ENCODE results near the gene ASAP3. TPM values are rescaled to one million over a fixed set of nuclear protein-coding genes. Genes with fewer than 3 reads are reported as not detected.

Gene ASAP3
- total RNA-seq, 1 donor from 2014 or later: 45.9 TPM

DNA sequence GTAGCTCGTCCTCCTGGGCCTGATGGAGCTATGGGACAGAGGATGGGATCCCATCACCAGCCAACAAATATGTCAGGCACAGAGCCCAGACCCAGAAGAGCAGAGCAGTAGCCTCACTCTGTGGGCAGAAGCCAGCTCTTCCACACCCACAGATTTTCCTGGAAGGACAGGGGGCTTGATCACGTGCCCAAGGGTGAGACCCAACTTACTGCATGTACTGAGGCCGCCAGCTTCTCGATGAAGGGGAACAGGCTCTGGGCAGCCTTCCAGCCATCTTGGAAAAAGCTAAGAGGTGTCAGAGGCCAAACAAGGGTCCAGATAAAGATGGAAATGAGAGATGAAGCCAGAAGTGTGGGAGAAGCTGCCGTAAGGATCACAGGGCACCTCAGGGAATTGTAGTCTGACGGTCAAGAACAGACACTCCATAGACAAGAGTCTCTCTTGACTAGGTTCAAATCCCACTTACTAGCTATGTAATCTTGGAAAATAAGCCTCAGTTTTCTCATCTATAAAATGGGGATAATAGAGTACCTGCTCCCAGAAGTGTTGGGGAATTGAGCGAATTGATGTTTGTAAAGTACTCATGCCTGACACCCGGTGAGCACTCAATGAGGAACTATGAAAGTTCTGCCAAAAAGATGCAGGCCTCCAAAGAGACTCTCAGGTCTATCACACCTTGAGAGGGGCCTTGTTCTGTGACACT, 42.4 kb downstream of the ASAP3 start:
- H3K27me3 ChIP-seq (ENCODE audit: control insufficient read depth in 3 of 3, insufficient read depth in 3 of 3, low read length in 3 of 3): no peaks in the 10 kb centered on the region
- H3K9me3 ChIP-seq (ENCODE audit: control insufficient read depth in 3 of 3, low read length in 3 of 3): no peaks in the 10 kb centered on the region
- no peak overlapping the region for H3K27ac ChIP-seq (ENCODE audit: low read depth, low read length)
- no peak overlapping the region for H3K9ac ChIP-seq (ENCODE audit: low read depth in 1 of 3, low read length in 3 of 3)
- H3K4me1 ChIP-seq (ENCODE audit: control insufficient read depth in 3 of 3, insufficient read depth in 3 of 3, low read length in 3 of 3): peaks cover 0 to 4% (median 0%) of the 10 kb centered on the region in 3 donors
- peaks cover 31 to 34% (median 32%) of the 10 kb centered on the region in 3 donors for H3K36me3 ChIP-seq (ENCODE audit: control insufficient read depth in 3 of 3, insufficient read depth in 3 of 3, low read length in 3 of 3)
- no peak overlapping the region for H3K4me3 ChIP-seq (ENCODE audit: low read length in 3 of 3)

DNA sequence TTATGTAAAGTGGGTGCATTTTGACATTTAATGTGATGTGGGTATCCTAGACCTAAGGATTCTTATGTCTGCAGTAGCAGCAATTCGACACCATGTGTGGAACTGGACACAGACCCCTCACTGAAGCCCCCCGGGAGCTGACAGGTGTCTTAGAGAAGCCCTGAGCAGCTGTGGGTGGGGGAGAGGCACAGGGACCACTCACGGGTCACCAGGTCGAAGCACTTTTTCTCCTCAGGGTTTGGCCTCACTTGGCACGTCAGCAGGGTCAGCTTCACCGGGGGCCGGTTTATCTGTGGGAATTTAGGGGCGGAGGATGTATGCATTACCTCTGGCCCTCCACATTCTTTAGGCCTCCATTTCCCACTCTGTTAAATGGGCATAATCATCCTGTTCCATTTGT, 45.4 kb downstream of the ASAP3 start:
- H3K27ac ChIP-seq (ENCODE audit: low read depth, low read length): no peak overlapping the region
- peaks cover 3 to 4% (median 3%) of the 10 kb centered on the region in 3 donors for H3K4me1 ChIP-seq (ENCODE audit: control insufficient read depth in 3 of 3, insufficient read depth in 3 of 3, low read length in 3 of 3)
- H3K9me3 ChIP-seq (ENCODE audit: control insufficient read depth in 3 of 3, low read length in 3 of 3): no peaks in the 10 kb centered on the region
- no peaks in the 10 kb centered on the region for H3K27me3 ChIP-seq (ENCODE audit: control insufficient read depth in 3 of 3, insufficient read depth in 3 of 3, low read length in 3 of 3)
- H3K4me3 ChIP-seq (ENCODE audit: low read length in 3 of 3): no peak overlapping the region
- H3K9ac ChIP-seq (ENCODE audit: low read depth in 1 of 3, low read length in 3 of 3): no peak overlapping the region
- H3K36me3 ChIP-seq (ENCODE audit: control insufficient read depth in 3 of 3, insufficient read depth in 3 of 3, low read length in 3 of 3): peaks cover 43 to 53% (median 52%) of the 10 kb centered on the region in 3 donors

DNA sequence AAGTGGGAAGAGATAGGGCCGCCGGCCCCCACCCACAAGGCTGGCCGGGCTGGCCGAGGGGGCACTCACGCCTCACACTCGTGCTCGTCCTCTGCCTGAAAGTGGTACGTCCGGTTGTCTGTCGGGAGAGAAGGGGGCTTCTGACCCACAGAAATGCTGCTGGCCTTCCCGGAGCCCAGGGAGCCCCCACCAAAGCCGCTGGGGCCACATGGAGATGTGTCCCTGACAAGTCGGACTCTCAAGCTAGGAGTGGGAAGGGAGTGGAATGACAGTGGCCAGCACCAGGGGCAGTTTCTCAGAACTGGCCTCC, 46.7 kb downstream of the ASAP3 start:
- Histone ChIP-seq H3K9me3 (ENCODE audit: control insufficient read depth in 3 of 3, low read length in 3 of 3) (no peaks in the 10 kb centered on the region), H3K27me3 (ENCODE audit: control insufficient read depth in 3 of 3, insufficient read depth in 3 of 3, low read length in 3 of 3) (no peaks in the 10 kb centered on the region), H3K4me1 (ENCODE audit: control insufficient read depth in 3 of 3, insufficient read depth in 3 of 3, low read length in 3 of 3) (peaks cover 0 to 3% (median 3%) of the 10 kb centered on the region in 3 donors), H3K4me3 (ENCODE audit: low read length in 3 of 3) (no peak overlapping the region), H3K27ac (ENCODE audit: low read depth, low read length) (no peak overlapping the region), H3K36me3 (ENCODE audit: control insufficient read depth in 3 of 3, insufficient read depth in 3 of 3, low read length in 3 of 3) (peaks cover 50 to 66% (median 64%) of the 10 kb centered on the region in 3 donors), H3K9ac (ENCODE audit: low read depth in 1 of 3, low read length in 3 of 3) (no peak overlapping the region)

DNA sequence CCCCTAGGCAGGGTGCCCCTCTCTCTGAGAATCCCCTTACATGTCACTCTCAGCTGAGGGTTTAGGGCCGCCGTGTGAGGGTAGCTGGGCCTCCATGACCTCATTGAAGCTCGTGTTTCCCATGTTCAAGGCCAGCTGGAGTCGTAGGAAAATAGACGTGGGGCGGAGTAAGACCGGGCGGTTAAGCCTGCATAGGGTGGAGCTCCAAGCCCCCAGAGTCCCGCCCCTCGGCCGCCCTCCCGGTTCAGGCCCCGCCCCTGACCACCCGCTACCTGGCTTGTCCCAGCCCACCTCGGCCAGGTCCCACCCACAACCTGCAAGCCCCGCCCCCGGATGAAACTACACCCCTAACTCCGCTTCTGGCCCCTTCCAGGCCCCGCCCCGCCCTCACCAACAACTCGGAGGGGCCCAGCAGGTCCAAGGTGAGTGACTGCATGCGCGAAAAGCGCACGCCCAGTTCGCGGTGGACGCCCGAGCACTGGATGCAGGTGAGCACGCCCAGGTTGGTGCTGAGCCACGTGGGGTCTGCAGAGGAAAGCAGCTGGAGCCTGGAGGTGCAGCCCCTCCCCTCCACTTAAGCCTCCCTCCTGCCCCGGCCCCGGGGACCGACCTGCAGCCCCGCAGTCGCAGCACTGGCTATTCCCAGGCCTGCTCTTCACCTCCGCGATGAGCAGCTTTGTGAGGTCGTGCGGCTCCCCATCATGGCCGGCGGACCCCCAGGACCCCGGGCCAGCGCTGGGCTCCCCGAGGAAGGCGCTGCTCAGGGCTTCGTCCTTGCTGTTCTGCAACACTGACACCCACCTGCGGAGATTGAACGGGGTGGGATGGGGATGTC, 47.2 kb downstream of the ASAP3 start:
- no peak overlapping the region for H3K9ac ChIP-seq (ENCODE audit: low read depth in 1 of 3, low read length in 3 of 3)
- peaks cover 48 to 64% (median 62%) of the 10 kb centered on the region in 3 donors for H3K36me3 ChIP-seq (ENCODE audit: control insufficient read depth in 3 of 3, insufficient read depth in 3 of 3, low read length in 3 of 3)
- H3K27ac ChIP-seq (ENCODE audit: low read depth, low read length): peak overlapping the region; percentile 25

DNA sequence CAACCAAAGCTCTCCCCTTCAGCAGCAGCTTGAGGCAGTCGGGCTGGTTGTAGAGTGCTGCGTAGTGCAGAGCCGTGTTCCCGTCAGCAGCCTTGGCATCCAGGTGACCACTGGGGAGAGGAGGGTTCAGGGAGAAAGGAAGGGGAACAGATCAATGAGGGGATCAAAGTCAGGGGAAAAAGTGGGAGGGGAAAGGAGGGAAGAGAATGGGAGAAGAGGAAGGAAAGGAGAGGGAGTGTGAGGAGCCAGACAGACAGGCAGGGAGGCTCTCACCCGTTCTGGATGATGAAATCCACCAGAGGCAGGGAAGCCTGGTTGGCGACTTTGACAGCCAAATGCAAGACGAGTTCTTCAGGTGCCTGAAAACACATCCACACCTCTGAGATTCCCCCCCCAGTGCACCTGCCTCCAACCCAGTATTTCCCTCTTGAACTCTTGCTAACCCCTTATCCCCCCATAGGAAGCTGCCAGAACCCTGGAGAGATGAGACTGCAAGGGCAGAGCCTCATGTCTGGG, 49.7 kb downstream of the ASAP3 start:
- H3K9ac ChIP-seq (ENCODE audit: low read depth in 1 of 3, low read length in 3 of 3): no peak overlapping the region
- H3K36me3 ChIP-seq (ENCODE audit: control insufficient read depth in 3 of 3, insufficient read depth in 3 of 3, low read length in 3 of 3): peaks cover 58 to 73% (median 73%) of the 10 kb centered on the region in 3 donors
- H3K4me1 ChIP-seq (ENCODE audit: control insufficient read depth in 3 of 3, insufficient read depth in 3 of 3, low read length in 3 of 3): peaks cover 0 to 3% (median 3%) of the 10 kb centered on the region in 3 donors
- no peaks in the 10 kb centered on the region for H3K9me3 ChIP-seq (ENCODE audit: control insufficient read depth in 3 of 3, low read length in 3 of 3)
- no peak overlapping the region for H3K27ac ChIP-seq (ENCODE audit: low read depth, low read length)
- no peak overlapping the region for H3K4me3 ChIP-seq (ENCODE audit: low read length in 3 of 3)
- H3K27me3 ChIP-seq (ENCODE audit: control insufficient read depth in 3 of 3, insufficient read depth in 3 of 3, low read length in 3 of 3): no peaks in the 10 kb centered on the region

More for the DNA sequence above, 47.2 kb downstream of the ASAP3 start:
- Histone ChIP-seq H3K9me3 (ENCODE audit: control insufficient read depth in 3 of 3, low read length in 3 of 3) (no peaks in the 10 kb centered on the region), H3K4me1 (ENCODE audit: control insufficient read depth in 3 of 3, insufficient read depth in 3 of 3, low read length in 3 of 3) (peaks cover 0 to 3% (median 3%) of the 10 kb centered on the region in 3 donors), H3K4me3 (ENCODE audit: low read length in 3 of 3) (no peak overlapping the region), H3K27me3 (ENCODE audit: control insufficient read depth in 3 of 3, insufficient read depth in 3 of 3, low read length in 3 of 3) (no peaks in the 10 kb centered on the region)

DNA sequence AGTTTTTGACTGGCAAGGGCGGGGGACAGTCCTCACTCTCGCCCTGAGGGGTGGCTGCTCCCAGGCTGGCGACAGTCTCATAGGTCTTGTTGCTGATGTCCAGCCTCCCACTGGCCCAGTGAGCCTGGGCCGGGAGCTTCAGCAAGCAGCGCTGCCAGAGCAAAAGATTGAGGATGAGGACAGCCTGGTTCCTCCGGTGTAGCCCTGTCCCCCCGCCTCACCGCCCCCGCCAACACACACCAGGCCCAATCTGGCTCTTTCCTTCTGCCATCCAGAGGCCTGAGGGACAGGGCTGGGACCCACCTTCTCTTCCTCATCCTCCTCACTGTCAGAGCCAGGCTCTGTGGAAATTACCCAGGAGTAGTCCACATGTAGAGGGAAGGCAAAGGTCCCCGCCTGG, 50.9 kb downstream of the ASAP3 start:
- H3K4me3 ChIP-seq (ENCODE audit: low read length in 3 of 3): no peak overlapping the region
- H3K27me3 ChIP-seq (ENCODE audit: control insufficient read depth in 3 of 3, insufficient read depth in 3 of 3, low read length in 3 of 3): no peaks in the 10 kb centered on the region
- no peak overlapping the region for H3K27ac ChIP-seq (ENCODE audit: low read depth, low read length)
- H3K9ac ChIP-seq (ENCODE audit: low read depth in 1 of 3, low read length in 3 of 3): no peak overlapping the region
- H3K36me3 ChIP-seq (ENCODE audit: control insufficient read depth in 3 of 3, insufficient read depth in 3 of 3, low read length in 3 of 3): peaks cover 53 to 72% (median 68%) of the 10 kb centered on the region in 3 donors
- H3K4me1 ChIP-seq (ENCODE audit: control insufficient read depth in 3 of 3, insufficient read depth in 3 of 3, low read length in 3 of 3): peaks cover 0 to 7% (median 3%) of the 10 kb centered on the region in 3 donors
- no peaks in the 10 kb centered on the region for H3K9me3 ChIP-seq (ENCODE audit: control insufficient read depth in 3 of 3, low read length in 3 of 3)

DNA sequence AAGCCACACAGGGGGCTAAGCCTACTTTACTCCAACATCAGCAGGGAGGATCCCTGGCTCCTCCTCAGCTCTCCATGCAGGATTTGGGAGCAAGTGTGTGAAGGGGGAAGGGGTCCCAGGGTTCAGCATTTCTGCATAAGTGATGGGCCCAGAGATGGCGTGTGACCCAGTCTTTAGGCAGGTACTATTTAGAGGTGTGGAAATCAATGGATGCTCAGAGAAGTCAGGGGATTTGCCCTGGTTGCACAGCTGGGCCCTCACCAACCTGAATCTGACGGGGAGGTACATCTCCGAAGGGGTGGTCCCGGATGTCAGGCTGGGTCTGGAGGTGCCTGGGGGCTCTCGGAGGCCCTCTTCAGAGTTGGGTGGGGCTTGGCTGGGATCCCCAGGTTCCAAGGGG, 52.5 kb downstream of the ASAP3 start:
- Histone ChIP-seq H3K4me3 (ENCODE audit: low read length in 3 of 3) (no peak overlapping the region), H3K27ac (ENCODE audit: low read depth, low read length) (no peak overlapping the region), H3K9ac (ENCODE audit: low read depth in 1 of 3, low read length in 3 of 3) (no peak overlapping the region), H3K9me3 (ENCODE audit: control insufficient read depth in 3 of 3, low read length in 3 of 3) (no peaks in the 10 kb centered on the region), H3K36me3 (ENCODE audit: control insufficient read depth in 3 of 3, insufficient read depth in 3 of 3, low read length in 3 of 3) (peaks cover 45 to 73% (median 68%) of the 10 kb centered on the region in 3 donors), H3K4me1 (ENCODE audit: control insufficient read depth in 3 of 3, insufficient read depth in 3 of 3, low read length in 3 of 3) (peaks cover 2 to 12% (median 4%) of the 10 kb centered on the region in 3 donors), H3K27me3 (ENCODE audit: control insufficient read depth in 3 of 3, insufficient read depth in 3 of 3, low read length in 3 of 3) (no peaks in the 10 kb centered on the region)

DNA sequence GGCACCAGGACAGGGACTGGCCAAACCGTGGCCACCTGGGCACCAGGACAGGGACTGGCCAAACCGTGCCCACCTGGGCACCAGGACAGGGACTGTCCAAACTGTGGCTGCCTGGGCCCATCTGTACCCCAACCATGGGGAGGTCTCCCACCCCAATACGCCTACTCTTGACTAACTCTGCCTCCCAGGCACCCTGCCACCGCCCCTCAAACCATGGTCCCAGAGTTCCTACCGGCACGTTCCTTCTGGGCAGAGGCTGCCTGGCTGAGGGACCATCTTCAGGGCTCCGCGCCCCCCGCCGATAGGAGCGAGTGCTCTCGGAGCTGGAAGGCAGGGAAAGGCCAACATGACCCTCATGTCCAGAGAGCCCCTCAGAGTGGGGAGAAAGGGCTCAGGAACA, 53.2 kb downstream of the ASAP3 start:
- H3K4me3 ChIP-seq (ENCODE audit: low read length in 3 of 3): no peak overlapping the region
- H3K4me1 ChIP-seq (ENCODE audit: control insufficient read depth in 3 of 3, insufficient read depth in 3 of 3, low read length in 3 of 3): peaks cover 4 to 15% (median 7%) of the 10 kb centered on the region in 3 donors
- no peak overlapping the region for H3K27ac ChIP-seq (ENCODE audit: low read depth, low read length)
- H3K27me3 ChIP-seq (ENCODE audit: control insufficient read depth in 3 of 3, insufficient read depth in 3 of 3, low read length in 3 of 3): no peaks in the 10 kb centered on the region
- H3K9me3 ChIP-seq (ENCODE audit: control insufficient read depth in 3 of 3, low read length in 3 of 3): no peaks in the 10 kb centered on the region
- H3K9ac ChIP-seq (ENCODE audit: low read depth in 1 of 3, low read length in 3 of 3): no peak overlapping the region
- peaks cover 45 to 72% (median 66%) of the 10 kb centered on the region in 3 donors for H3K36me3 ChIP-seq (ENCODE audit: control insufficient read depth in 3 of 3, insufficient read depth in 3 of 3, low read length in 3 of 3)

DNA sequence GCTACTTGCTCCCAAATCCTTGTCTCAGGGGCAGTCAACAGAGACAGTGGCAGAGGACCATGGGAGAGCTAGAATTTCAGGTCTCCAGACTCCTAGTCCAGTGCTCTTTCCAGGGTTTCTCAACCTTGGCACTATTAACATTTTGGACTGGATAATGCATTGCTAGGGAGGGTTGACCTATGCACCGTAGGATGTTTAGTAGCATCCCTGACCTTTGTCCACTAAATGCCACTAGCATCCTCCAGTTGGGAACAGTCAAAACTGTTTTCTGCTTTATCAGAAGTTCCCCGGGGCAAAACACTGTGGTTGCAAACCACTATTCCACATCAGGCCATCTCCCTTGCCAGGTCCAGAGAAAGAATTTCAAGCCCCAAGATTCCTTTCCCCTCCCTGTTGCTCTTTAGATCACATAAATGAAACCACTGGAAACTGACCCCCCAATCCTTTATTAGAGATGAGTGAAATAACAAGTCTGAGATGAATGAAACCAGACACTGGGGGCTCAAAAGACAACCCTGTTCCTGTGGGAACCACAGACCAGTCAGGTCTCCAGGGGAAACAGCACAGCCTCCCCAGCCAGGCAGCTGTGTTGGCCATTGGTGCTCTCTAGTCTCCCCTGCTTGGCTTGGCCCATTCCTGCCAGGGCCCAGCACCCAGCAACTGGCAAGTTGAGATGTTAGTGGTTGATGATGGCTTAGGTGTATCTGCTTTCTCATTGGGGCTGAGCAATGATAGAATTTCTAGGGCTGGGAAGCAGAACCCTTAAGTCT, 55.7 kb downstream of the ASAP3 start:
- Histone ChIP-seq H3K9me3 (ENCODE audit: control insufficient read depth in 3 of 3, low read length in 3 of 3) (no peaks in the 10 kb centered on the region), H3K4me1 (ENCODE audit: control insufficient read depth in 3 of 3, insufficient read depth in 3 of 3, low read length in 3 of 3) (peaks cover 8 to 34% (median 15%) of the 10 kb centered on the region in 3 donors), H3K27me3 (ENCODE audit: control insufficient read depth in 3 of 3, insufficient read depth in 3 of 3, low read length in 3 of 3) (no peaks in the 10 kb centered on the region), H3K36me3 (ENCODE audit: control insufficient read depth in 3 of 3, insufficient read depth in 3 of 3, low read length in 3 of 3) (peaks cover 32 to 50% (median 46%) of the 10 kb centered on the region in 3 donors), H3K9ac (ENCODE audit: low read depth in 1 of 3, low read length in 3 of 3) (no peak overlapping the region), H3K4me3 (ENCODE audit: low read length in 3 of 3) (no peak overlapping the region), H3K27ac (ENCODE audit: low read depth, low read length) (no peak overlapping the region)

All from skeletal muscle tissue (tissue), 4 donors.